Measurements from ENCODE around the gene HIF3A. TPM values are rescaled to one million over a fixed set of nuclear protein-coding genes. Genes with fewer than 3 reads are reported as not detected.

HIF3A gene
- total RNA-seq, 1 donor from 2014 or later: 0.23 TPM

DNA sequence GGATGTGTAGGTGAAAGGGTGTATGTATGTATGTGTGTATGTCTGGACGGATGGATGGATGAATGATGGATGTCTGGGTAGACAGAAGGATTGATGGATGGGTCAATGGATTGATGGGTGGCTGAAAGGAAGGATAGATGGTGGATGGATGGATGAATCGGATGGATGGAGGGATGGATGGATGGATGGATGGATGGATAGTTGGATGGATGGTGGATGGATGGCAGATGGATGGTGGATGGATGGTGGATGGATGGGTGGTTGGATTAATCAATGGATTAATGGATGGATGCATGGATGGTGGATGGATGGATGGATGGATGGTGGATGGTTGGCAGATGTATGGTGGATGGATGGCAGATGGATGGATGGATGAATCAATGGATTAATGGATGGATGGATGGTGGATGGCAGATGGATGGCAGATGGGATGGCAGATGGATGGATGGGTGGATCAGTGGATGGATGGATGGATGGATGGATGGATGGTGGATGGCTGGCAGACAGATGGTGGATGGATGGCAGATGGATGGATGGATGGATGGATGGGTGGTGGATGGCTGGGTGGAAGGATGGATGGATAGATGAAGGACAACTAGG is 33.6 kb downstream of the HIF3A start:
- no peak overlapping the region for H3K4me3 ChIP-seq (ENCODE audit: low read depth, low read length)
- TF ChIP-seq, protein P1, sequence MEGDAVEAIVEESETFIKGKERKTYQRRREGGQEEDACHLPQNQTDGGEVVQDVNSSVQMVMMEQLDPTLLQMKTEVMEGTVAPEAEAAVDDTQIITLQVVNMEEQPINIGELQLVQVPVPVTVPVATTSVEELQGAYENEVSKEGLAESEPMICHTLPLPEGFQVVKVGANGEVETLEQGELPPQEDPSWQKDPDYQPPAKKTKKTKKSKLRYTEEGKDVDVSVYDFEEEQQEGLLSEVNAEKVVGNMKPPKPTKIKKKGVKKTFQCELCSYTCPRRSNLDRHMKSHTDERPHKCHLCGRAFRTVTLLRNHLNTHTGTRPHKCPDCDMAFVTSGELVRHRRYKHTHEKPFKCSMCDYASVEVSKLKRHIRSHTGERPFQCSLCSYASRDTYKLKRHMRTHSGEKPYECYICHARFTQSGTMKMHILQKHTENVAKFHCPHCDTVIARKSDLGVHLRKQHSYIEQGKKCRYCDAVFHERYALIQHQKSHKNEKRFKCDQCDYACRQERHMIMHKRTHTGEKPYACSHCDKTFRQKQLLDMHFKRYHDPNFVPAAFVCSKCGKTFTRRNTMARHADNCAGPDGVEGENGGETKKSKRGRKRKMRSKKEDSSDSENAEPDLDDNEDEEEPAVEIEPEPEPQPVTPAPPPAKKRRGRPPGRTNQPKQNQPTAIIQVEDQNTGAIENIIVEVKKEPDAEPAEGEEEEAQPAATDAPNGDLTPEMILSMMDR (conservative IDR thresholded peaks at IDR 0.05; ENCODE audit: low read depth, low read length): no peak
- no peak for DNase-seq (ENCODE audit: low read depth)

GRCh38 chr19:46337487-46337886 is 40.6 kb downstream of the HIF3A start:
- TF ChIP-seq, protein P1 (conservative IDR thresholded peaks at IDR 0.05; ENCODE audit: low read depth, low read length): no peak
- no peak for DNase-seq (ENCODE audit: low read depth)

DNA sequence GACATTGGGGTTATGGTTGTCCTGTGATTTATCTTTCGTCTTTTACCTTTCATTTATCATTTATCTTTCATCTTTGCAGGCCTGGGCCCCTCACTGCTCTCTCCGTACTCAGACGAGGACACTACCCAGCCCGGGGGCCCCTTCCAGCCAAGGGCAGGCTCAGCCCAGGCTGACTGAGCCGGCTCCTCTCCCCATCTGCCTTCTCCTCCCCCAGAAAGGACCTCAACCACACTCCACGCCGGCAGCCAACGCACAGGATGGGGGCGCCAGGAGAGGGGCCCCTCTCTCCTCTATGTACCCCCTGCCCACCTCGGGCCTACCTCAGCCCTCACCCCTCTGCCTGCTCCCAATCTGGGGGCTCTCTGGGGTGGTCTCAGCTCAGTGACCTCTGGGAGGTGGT is 42.6 kb downstream of the HIF3A start:
- DNase-seq (ENCODE audit: low read depth): no peak
- TF ChIP-seq, protein P1 (conservative IDR thresholded peaks at IDR 0.05; ENCODE audit: low read depth, low read length): no peak
- H3K4me3 ChIP-seq (ENCODE audit: low read depth, low read length): no peak overlapping the region

More at GRCh38 chr19:46337487-46337886, 40.6 kb downstream of the HIF3A start:
- H3K4me3 ChIP-seq (ENCODE audit: low read depth, low read length): no peak overlapping the region

DNA sequence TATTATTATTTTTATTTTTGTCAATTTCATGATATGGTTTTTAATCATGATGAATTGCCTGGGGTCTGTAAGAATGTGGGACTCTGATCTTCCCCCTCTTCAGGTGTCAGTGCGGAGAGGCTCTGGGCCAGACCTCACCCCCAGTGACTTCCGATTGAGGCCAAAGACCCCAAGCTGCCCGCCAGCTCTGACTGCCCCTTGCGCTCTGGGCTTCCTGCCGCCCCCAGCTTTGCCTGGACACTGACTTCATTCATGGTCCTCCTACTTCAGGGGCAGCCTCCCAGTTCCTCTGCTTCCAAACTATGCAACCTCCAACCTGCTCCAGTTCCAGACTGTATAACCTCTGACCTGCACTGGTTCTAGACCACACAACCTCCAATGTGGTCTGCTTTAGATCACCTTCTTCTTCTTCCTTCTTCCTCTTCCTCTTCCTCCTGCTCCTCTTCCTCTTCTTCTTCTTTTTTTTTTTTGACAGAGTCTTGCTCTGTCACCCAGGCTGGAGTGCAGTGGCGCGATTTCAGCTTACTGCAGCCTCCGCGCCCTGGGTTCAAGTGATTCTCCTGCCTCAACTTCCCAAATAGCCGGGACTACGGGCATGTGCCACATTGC is 43.3 kb downstream of the HIF3A start:
- TF ChIP-seq, protein P1 (conservative IDR thresholded peaks at IDR 0.05; ENCODE audit: low read depth, low read length): no peak
- DNase-seq (ENCODE audit: low read depth): no peak
- H3K4me3 ChIP-seq (ENCODE audit: low read depth, low read length): no peak overlapping the region

GRCh38 chr19:46341937-46342336 is 45.1 kb downstream of the HIF3A start:
- TF ChIP-seq, protein P1 (conservative IDR thresholded peaks at IDR 0.05; ENCODE audit: low read depth, low read length): no peak
- DNase-seq (ENCODE audit: low read depth): no peak
- no peak overlapping the region for H3K4me3 ChIP-seq (ENCODE audit: low read depth, low read length)

DNA sequence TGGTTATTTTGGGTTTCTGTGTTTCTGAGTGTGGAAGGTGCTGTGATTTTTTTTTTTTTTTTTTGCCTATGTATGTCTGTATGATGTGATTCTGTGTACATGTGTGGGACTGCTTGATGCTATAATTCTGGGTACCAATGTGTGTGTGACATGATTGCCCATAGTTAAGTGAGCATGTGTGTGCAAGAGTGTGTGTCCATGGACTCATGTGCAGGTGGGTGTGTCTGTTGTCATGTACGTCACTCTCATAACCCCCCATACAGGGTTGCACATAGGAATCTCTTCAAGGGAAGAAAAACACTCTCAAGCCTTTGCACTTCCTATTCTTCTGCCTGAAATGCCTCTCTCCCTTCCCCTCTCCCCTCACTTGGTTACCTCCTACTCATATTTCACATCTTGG is 47.5 kb downstream of the HIF3A start:
- no peak for DNase-seq (ENCODE audit: low read depth)
- TF ChIP-seq, protein P1 (conservative IDR thresholded peaks at IDR 0.05; ENCODE audit: low read depth, low read length): no peak

GRCh38 chr19:46345157-46345556 is 48.3 kb downstream of the HIF3A start:
- DNase-seq (ENCODE audit: low read depth): no peak
- no peak overlapping the region for H3K4me3 ChIP-seq (ENCODE audit: low read depth, low read length)
- TF ChIP-seq, protein P1 (conservative IDR thresholded peaks at IDR 0.05; ENCODE audit: low read depth, low read length): no peak

More for the DNA sequence above, 47.5 kb downstream of the HIF3A start:
- no peak overlapping the region for H3K4me3 ChIP-seq (ENCODE audit: low read depth, low read length)

All from epithelial cell of proximal tubule (primary cell).